ENCODE measurements around the gene KCNG2. TPM values are rescaled to one million over a fixed set of nuclear protein-coding genes. Genes with fewer than 3 reads are reported as not detected.

The KCNG2 gene
- polyA plus RNA-seq, 4 donors = 0.14 to 0.40 (median 0.28) TPM

DNA sequence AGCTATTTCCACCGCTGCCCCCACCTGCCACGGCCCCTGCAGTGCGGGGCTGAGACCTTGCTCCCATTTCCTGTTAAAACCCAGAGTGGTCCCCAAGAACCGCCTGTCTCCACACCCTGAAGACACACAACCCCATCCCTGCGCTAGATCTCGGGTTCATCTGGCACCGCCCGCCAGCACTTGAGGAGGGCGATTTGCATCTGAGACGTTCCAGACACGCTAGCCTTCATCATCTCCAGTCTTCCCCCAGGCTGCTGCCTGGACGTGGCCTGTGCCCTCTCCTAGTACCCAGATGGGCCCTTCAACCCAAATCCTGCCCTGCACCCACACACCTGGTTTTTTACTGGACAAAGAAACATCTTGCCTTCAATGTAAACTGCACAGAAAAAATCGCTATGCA, 103.9 kb downstream of the KCNG2 start:
- DNase-seq (ENCODE audit: low read depth in 4 of 4, low spot score in 3 of 4) = no peak

DNA sequence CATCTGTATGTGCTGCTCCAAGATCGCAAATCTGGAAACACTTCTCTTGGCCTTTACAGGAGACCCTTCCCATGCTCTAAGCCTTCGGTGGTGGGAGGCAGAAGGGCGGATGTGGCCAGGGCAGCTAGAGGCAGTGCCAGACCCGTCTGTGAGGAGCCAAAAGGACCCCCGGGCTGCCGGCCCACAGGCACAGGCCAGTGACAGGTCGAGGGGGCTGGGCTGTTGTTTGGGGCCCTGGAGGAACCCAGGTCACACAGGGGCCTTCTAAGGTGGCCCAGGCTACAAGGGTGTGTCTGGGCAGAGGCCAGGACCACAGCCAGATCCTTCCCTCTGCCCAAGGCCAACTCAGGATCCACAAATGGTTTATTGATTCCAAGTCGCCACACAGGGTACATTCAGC, 104.3 kb downstream of the KCNG2 start:
- DNase-seq (ENCODE audit: low read depth in 4 of 4, low spot score in 3 of 4) = no peak

DNA sequence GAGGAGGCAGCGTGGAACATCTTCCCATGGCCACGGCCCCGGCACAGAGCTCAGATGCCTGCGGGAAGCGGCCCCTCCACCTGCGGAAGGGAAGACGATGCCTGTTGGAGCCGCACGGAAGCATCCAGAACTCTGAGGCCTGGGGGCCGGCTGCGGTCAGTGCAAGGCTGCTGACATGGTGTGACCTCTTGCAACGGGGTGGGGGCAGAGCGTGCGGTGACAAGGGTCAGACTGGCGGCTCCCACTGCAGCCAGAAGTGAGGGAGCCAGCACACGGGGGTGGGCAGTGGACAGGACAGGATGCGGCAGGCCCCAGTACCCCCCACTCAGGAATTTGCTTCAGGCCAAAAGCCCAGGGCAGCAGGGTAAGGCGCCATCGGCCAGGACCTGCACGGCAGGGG, 104.9 kb downstream of the KCNG2 start:
- no peak for DNase-seq (ENCODE audit: low read depth in 4 of 4, low spot score in 3 of 4)

DNA sequence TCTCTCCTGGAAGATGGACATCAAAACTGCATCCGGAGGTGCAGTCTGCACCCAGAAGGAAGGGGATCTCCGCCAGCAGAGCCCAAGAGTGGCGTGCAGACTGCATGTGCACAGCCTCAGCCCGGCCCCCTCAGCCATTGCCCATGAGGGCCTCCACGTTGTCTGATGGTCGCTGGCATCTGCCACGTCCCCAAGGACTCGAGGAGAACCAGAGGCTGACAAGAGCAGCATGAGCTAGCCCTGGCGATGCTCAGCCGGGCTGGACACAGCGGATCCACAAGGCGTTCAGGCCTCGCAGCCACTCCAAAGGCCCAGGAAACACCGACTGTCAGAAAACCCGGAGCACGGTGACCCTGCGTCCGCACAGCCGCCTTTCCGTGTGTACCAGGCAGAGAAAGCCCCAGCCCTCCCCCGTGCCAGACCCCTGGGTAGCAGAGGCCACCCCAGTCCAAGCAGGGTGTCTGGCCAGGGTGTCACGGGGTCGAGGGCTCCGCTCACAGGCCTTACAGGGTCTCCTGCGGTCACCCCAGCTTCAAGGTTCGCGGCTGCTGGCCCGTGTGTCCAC, 105.4 kb downstream of the KCNG2 start:
- no peak for DNase-seq (ENCODE audit: low read depth in 4 of 4, low spot score in 3 of 4)

DNA sequence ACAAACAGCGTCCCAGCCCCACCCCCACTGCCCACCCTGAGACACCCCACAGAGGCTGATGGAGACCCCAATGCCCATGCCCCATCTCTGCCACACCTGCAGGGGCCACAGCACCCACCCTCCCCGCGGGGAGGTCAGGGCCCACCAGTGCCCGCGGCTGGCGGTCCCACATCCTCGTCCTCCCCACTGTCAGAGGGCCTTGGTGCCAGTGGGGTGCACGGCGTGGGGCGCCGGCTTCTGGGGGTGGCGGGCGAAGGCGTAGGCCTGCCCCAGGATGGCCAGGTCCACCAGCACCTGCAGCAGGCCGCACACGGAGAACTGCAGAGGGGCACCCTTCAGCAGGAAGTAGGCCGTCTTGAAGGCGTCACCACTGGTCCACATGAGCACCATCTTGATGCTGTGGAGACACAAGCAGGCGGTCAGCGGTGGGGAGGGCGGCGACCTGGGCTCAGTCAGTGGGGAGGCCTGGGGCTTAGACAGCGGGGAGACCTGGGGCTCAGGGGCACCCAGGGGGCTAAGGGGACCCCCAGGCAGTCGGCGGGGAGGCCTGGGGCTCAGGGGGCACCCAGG, 106.1 kb downstream of the KCNG2 start:
- no peak for DNase-seq (ENCODE audit: low read depth in 4 of 4, low spot score in 3 of 4)

DNA sequence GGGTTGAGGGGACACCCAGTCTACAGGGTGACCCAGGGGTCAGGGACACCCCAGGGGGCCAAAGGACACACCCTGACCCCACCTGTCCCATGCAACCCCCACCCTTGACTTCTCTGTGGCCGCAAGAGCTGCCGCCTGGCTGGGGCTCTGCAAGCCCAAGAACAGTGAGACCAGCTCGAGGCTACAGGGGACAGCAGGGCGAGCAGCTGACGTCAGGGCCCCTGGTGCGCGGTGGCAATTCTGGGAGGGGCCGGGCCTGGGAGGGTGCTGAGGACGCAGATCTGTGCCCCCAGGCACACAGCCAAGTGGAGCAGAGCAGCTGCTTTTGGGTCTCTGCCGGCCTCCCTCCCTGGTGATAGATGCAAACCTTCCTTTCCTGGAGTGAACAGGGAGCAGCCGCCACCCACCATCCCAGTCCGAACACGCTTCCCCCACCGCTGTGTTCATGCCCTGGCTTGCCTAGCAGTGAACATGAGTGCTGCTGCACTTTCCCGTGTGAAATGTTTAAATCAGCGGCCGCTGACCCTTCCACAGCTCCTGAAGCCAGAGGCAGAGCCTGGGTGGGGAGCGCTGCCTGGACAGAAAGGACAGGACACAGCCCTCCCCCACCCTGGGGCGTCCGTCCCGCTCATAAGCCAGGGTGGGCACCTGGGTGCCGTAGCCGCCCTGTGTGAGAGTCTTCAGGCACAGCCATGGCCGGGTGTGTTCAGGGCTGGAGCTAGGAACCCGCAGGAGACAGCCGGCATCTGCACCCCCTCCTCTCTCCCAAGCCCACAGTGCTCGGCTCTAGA, 106.8 kb downstream of the KCNG2 start:
- DNase-seq (ENCODE audit: low read depth in 4 of 4, low spot score in 3 of 4) = no peak

DNA sequence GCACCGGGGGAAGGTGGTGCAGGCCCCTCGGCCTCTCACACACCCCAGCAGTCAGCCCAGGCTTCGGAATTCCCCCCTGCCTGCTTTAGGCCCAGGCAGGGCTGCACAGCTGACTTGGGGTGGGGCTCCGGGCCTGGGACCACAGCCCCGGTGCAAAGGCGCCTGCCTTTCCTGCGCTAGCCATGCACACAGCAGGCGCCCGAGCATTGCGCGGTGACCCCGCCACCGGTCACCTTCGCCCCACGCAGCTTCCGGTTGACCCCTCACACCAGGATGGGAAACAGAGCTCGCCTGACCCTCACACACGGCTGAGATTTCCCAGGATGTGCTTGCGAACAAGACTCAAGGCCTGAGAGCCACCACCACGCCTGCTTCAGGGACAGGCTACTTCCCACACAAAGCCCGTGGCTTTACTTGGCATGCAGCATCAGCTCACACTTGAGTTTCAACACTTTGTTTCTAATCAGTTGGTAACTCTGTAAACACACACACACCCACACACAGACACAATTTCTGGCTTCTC, 107.7 kb downstream of the KCNG2 start:
- no peak for DNase-seq (ENCODE audit: low read depth in 4 of 4, low spot score in 3 of 4)

DNA sequence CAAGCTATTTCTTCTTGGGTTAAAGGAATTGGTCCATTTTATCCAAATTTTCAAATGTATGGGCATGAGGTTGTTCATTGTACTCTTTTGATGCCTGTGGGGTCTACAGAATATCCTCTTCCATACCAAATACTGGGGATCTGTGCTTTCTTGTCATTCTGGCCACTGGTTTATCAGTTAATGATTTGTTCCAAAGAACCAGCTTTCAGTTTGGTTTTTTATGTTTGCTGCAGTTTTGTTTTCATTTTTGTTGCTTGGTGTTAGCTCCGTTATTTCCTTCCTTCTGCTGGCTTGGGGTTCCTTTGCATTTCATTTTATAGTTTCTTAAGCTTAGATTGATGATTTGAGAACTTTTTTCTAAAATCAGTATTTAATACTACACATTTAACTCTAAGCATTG, 108.3 kb downstream of the KCNG2 start:
- DNase-seq (ENCODE audit: low read depth in 4 of 4, low spot score in 3 of 4) = no peak

DNA sequence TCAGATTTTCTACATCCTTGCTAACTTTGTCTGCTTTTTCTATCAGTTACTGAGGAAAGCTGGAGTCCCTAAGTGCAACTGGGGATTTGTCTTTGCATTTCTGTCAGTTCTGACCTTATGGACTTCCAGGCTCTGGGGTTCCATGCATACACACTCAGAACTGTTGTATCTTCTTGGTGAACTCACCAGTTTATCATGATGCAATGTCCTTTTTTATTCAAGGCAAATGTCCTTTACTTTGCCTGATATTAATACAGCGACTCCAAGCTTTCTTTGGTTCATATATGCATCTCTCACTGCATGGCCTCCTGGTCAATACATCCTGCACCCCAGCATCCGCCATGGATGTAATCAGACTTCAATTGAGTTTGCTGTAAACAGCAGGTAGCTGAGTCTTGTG, 109.0 kb downstream of the KCNG2 start:
- no peak for DNase-seq (ENCODE audit: low read depth in 4 of 4, low spot score in 3 of 4)

DNA sequence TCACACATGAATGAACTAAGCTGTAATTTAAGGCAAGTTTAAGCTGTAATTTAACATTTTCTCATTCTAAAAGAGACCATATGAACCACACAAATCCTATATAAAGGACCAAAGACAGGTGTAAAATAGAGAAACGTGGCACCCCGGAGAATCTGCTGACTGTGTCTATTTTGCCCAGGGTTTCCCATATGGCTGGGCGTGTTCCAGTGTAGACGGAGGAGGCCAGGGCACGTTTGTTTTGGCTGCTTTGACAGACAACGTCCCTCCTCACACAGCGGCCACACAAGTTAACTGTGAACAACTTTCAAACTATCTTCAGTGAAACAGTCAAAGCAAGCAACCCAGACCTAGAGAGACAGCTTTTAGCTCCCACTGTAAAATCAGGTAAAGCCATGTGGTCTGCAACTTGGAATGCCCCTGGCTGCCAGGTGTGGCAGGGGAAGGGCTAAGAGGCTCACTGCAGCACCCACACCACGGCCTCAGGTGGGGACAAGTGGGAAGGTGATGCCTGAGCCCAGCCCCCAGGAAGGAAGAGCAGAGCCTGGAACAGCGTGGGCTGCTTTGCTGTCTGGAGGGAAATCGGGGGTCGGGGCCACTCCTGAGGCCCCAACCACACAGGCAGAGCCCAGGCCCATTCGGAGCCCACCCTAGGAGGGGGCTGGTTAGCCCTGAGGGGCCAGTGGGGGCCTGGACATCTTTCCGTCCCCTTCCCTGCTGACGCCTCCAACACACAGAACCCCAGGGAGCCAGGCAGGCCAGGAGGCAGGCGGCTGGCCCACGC, 113.0 kb downstream of the KCNG2 start:
- DNase-seq (ENCODE audit: low read depth in 4 of 4, low spot score in 3 of 4) = no peak

DNA sequence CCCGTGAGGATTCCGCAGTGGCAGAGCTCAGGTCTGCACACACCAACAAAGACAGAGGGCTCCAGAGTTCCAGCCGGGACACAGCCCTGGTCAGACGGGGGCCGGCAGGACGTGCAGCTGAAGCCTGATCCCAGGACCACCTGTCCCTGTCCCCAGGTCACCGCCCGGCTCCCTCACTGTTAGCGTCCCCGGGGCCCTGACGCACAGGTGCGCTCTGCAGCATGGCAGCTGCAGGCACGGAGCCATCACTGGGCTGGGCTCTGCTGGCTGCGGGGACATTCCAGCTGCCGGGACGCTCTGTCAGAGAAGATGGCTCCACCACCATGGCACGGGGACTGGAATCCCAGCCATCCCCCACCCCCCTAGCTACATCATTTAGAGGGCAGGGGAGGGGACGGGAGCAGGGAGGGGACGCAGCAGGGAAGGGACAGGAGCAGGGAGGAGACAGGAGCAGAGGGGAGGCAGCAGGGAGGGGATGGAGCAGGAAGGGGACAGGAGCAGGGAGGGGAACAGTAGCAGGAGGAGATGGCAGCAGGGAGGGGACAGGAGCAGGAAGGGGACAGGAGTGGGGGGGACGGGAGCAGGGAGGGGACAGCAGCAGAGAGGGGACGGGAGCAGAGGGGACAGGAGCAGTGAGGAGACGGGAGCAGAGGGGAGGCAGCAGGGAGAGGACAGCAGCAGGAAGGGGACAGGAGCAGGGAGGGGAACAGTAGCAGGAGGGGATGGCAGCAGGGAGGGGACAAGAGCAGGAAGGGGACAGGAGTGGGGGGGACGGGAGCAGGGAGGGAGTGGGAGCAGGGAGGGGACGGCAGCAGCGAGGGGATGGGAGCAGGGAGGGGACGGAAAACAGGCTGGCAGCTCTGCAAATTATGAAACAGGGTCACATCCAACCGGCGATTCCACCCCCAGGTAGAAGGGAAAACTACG, 113.9 kb downstream of the KCNG2 start:
- peak in 1 of 4 donors; percentile 14 for DNase-seq (ENCODE audit: low read depth in 4 of 4, low spot score in 3 of 4)

DNA sequence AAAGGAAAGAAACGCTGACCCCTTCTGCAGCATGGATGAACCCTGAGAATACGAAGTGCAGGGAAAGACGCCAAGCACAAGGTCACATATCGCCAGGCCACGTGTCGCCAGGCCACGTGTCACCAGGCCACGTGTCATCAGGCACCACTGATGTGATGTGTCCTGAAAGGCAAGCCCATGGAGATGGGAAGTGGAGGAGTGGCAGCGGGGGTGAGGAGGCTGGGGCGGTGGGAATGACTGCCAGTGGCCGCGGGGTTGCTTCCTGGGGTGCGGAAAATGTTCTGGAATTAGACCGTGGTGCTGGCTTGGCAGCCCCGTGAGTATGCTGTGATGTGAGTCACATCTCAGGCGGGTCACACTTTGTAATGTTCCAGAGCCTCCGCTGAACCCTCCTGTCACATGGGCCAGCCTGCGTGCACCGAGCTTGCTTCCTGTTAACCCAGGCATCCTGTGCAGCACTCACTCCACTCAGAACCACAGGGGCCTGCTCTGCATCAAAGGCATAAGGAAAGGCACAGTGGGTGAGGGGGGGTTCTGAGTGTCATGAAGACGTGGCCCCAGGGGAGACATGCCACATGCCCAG, 114.8 kb downstream of the KCNG2 start:
- DNase-seq (ENCODE audit: low read depth in 4 of 4, low spot score in 3 of 4) = no peak

DNA sequence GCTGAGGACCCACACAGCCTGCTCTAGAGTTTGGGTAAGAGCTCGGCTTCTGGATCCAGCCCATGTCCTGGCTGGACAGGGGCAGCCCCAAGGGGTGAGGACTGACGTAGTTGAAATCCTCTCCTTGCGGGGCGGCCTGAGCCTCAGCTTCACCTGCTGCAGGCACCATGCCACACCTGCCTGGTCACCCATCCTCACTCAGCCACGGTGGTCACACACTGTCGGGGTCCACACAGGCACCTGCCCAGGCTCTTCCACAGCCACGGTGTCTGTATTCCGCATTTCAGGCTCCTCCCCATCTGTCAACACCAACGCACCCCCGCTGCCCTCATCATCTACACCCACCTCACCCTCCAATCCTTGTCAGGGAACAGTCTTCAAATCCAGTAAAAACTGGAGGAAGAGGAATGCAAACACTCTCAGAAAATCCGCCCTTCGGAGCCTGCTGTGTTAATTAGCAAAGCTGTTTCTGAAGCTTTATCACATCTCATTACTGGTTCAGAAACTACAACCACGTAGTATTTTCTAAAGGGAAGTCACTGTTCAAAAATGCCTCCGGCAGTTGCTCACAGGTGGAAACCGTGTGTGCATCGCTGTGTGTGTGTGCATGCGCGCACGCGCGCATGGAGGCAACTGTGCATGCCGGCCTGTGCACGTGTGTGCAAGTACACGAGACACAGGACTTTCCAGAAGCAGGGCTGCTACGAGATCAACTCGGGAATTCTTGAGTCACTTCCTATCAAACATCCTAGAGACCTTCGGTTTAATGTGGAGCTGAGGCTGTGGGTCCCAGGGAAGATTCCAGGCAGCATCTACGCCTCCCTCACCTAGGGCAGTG, 115.5 kb downstream of the KCNG2 start:
- no peak for DNase-seq (ENCODE audit: low read depth in 4 of 4, low spot score in 3 of 4)

DNA sequence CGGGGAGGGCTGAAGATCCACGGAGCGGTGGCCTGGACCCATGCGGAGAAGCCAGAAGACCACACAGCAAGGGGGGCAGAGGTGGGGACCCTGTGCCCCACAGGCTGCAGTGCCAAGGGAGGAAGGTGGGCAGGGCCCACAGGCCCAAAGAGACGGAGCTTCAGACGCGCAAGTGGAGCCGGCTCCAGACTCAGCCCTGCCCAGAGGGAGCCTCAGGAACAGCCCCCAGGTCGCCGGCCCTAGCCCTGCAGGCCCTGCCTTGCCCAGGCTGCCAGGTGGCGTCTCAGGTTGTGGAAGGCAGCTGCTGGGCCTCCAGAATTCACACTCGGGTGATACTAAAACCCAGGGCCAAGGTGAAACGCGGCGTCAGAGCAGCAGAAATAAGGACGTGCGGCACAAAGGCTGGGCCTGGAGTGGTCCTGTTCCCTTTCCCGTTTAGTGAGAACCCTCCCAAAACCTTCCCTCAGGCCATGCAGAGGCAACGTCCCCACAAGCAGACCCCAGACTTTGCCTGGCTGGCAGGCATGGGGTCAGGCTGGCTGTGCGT, 116.9 kb downstream of the KCNG2 start:
- DNase-seq (ENCODE audit: low read depth in 4 of 4, low spot score in 3 of 4) = no peak

DNA sequence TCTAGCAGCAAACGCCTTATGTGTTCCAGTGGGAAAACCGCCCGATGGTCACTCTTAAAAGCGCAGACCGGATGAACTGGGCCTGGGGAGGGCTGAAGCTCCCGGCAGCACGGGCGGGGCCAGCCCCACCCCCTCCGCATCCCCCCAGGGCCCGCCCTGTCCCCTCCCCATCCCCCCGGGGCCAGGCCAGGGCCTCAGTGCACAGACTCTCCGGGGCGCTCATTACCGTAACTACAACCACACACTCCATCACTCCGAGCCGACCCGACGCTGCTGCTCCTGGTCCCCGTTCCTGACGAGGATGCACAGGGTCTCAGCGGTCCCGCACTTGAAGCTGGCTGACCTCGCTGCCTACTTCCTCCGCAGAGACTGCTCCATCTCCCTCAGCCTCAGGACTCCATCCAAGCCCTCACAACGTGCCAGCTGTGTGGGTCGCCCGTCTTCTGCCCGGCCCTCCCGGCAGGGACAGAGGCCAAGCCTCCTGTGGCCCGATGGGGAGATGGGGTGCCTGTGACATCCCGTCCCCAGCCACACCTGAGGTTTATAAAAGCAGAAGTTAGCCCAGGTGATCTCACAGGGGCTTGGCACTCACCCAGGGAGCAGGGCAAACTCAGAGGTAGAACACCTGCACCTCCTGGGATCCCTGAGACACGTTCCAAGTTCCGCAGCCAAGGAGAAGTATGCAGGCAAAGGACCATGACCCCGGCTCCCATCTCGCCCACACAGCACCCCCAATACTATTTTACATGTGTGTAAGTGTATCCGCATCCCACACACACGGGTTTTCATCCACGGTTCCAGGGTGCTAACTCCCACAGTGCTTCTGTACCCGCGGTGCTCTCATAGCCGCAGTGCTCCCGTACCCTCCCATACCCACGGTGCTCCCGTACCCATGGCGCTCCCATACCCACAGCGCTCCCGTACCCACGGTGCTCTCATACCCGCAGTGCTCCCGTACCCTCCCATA, 117.7 kb downstream of the KCNG2 start:
- DNase-seq (ENCODE audit: low read depth in 4 of 4, low spot score in 3 of 4) = no peak

DNA sequence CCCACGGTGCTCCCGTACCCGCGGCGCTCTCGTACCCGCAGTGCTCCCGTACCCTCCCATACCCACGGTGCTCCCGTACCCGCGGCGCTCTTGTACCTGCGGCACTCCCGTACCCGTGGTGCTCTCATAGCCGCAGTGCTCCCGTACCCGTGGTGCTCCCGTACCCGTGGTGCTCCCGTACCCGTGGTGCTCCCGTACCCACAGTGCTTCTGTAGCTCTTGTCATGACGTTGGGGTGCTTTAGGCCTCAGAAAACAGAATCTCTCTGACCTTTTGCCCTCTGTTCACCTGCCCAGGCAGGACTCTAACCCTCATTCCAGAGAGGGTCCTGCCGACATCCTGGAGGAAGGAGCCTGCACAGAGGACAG, 118.4 kb downstream of the KCNG2 start:
- no peak for DNase-seq (ENCODE audit: low read depth in 4 of 4, low spot score in 3 of 4)

DNA sequence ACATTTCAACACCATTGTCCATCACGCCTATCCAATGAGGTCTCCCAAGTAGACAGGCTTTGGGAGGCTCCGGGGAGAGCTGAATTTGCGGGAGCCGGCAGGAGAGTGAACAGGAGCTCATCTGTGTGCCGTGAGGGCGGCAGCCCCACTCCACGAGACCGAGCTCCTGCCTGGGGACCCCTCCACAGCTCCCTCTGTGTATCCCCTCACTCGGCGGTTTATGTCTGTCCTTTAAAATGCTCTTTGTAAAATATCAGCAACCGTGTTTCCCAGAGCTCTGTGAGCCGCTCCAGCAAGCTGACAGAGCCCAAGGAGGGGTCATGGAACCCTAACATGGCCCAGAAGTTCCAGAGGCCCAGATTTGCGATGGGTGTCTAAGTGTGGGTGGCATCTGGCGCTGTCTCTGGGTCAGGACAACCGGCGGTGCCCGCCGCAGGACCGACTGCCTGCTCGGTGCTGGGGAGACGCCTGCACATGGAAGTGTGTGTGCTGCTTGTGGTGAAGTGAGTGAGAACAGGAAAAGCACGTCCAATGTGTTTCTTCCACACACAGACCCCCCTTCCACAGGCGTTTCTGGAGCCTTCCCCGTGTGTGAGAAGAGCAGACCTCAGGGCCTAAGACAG, 118.9 kb downstream of the KCNG2 start:
- no peak for DNase-seq (ENCODE audit: low read depth in 4 of 4, low spot score in 3 of 4)

Measured in left renal pelvis (tissue), 4 donors.